D721Med (cell line): ENCODE data around the gene TSC22D4.

ENCODE experiments used
- DNase-seq: peaks from one replicate; pipeline ENCODE4 v3.0.0; 2011; ENCODE audit warnings: low spot score; ENCODE audit not compliant: insufficient read length
- FAIRE-seq: peaks from 2 replicates; lab custom pipeline; 2011; peaks lifted over from hg19 to GRCh38; lab: Jason Lieb, UNC
- TF ChIP-seq, protein P1 (sequence below): IDR thresholded peaks from 2 replicates; pipeline ENCODE4 v1.5.1; 2012; ENCODE audit warnings: mild to moderate bottlenecking, control low read depth; ENCODE audit not compliant: insufficient read depth; ENCODE audit errors: missing control alignments

TSC22D4 gene

DNA sequence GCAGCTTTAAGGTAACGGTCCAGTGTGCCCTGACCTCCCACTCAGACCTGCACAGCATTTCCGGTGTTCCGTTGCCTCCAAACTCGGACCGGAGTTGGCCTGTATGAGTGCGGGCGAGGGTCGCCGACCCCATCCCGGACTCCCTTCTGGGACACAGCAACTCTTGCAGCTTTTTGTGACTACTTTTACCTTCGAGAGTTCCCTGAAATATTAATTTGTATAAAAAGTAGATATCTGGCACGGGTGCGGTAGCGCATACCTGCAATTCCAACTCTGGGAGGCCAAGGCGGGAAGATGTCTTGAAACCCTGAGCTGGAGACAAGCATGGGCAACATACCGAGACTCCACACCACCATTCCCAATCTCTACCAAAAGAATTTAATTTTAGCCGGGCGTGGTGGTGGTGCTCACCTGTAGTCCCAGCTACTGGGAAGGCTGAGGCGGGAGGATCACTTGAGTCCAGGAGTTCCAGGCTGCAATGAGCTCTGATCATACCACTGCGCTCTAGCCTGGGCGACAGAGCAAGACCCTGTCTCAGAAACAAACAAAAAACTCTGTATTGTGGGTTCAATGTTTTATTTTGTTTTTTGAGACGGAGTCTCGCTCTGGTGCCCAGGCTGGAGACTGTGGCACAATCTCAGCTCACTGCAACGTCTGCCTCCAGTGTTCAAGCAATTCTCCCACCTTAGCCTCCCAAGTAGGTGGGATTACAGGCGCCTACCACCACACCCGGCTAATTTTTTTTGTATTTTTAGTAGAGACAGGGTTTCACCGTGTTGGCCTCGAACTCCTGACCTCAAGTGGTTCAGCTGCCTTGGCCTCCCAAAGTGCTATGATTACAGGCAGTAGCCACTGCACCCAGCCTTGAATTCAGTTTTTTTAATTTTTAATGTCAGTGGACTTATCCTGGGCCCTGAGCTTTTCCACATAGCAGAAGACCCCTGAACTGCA, 41.6 kb downstream of the TSC22D4 start:
- DNase-seq (no peak), FAIRE-seq (no peak)
- TF ChIP-seq, protein P1, sequence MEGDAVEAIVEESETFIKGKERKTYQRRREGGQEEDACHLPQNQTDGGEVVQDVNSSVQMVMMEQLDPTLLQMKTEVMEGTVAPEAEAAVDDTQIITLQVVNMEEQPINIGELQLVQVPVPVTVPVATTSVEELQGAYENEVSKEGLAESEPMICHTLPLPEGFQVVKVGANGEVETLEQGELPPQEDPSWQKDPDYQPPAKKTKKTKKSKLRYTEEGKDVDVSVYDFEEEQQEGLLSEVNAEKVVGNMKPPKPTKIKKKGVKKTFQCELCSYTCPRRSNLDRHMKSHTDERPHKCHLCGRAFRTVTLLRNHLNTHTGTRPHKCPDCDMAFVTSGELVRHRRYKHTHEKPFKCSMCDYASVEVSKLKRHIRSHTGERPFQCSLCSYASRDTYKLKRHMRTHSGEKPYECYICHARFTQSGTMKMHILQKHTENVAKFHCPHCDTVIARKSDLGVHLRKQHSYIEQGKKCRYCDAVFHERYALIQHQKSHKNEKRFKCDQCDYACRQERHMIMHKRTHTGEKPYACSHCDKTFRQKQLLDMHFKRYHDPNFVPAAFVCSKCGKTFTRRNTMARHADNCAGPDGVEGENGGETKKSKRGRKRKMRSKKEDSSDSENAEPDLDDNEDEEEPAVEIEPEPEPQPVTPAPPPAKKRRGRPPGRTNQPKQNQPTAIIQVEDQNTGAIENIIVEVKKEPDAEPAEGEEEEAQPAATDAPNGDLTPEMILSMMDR = no peak

DNA sequence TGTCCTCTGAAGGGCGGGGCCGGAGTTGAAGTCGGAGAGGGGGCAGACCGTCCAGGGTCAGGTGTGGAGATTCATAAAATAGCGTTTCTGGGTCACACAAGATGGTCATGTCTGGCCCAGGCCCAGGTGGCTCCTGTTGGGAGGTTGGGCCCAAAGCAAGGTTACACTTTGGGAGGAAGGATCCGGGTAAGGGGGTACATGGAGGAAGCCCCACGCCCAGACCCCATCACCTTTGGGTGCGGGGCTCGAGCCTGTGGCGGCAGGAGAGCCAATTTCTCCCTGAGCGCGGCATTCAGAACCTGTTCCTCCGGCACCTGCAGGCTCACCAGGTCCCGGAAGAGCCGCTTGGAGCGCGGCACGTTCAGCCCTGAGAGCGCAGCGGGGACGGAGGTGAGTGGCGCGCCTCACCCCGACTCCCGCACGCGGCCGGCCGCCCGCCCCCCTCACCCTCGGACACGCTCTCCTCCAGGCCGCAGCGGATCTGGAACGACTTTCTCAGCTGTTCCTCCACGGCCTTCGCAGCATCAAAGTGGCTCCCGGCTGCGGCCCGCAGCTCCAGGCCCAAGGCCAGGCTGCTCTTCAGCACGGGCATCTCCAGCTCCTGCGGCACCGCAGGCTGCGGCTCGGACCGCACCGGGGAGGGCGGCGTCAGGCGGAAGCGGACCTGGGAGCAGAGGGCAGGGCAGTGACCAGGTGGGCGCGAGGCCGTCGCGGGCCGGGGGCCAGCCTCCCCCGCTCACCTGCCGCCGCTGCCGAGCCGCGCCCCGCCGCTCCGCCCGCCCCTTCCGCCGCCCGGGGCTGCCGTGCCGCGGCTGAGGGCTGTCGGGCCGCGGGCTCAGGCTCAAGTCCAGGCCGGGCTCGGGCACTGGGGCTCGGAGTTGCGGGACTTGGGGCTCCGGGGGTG, 43.4 kb downstream of the TSC22D4 start:
- no peak for FAIRE-seq

DNA sequence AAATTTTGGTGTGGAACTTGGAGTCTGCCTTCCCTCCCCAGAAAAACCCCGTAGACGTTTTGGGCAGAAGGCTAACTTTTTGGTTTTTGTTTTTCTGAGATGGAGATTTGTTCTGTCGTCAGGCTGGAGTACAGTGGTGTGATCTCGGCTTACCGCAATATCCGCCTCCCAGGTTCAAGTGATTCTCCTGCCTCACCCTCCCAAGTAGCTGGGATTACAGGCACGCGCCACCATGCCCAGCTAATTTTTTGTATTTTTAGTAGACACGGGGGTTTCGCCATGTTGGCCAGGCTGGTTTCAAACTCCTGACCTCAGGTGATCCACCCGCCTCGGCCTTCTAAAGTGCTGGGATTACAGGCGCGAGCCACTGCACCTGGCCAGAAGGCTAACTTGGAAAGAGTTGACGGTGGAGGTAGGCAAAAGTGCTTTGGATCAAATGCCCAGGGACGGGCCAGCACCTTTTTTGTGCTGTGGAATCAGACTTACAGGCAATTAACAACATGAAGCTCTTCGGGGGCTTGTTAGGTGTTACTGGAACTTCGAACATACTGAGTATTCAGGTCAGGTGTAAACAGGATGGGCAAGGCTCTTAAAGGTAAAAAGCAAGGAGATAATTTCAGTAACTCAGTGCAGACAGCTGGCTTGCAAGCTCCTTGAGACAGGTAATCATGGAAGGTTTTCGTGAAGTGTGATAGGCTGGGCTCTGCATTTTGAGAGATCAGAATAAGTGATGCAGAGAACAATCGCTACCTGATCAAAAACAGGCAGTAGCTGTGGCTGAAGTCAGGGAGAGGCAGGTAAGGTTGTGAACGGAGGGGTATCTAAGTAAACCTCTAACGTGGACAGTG, 44.5 kb downstream of the TSC22D4 start:
- TF ChIP-seq, protein P1 = no peak
- FAIRE-seq (no peak), DNase-seq (no peak)

More for the DNA sequence above, 43.4 kb downstream of the TSC22D4 start:
- DNase-seq = no peak
- TF ChIP-seq, protein P1 = no peak

DNA sequence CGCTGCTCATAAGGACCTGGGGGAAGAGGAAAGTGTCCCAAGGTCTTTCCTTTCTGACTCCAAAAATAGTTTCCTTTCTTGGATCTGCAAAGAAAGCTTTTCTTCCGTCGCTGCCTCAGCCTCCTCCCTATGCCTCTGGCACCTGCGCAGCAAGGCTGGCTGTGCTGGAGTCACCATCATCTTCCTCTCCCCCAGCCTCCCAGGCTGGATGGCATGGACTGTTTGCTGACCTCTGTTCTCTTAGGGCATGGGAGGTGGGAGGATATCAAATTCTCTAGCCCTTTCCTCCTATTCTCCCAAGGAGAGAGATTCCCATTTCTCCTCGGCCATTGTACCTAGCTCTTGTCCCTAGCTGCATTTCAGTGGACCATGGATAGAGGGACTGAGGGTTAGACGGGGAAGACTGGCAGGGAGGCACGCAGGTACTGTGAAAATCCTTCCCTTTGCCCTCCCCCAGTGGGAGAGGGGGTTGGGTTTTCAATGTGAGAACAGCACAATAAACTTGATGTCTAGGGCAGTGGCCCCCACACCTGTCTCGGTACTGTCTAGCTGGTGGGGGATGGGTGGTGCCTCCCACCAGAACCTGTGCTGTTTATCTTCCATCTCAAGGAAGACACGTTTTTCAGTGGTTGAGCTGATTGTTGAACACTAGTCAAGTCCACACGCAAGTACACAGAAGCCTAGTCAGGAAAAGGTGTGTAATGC, 45.3 kb downstream of the TSC22D4 start:
- no peak for DNase-seq
- TF ChIP-seq, protein P1 = no peak

DNA sequence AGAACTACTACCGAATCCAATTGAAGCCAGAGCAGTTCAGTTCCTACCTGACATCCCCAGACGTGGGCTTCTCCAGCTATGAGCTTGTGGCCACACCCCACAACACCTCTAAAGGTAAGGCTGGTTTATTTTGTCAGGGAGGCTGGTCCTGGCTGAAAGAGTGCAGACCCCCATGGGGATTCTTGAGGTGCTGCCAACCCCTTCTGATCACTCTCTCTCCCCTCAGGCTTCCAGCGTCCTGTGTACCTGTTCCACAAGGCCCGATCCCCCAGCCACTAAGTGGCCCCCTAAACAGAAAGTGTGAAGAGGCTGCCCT, 45.8 kb downstream of the TSC22D4 start:
- TF ChIP-seq, protein P1 = no peak
- no peak for DNase-seq
- no peak for FAIRE-seq

More for the DNA sequence above, 45.3 kb downstream of the TSC22D4 start:
- no peak for FAIRE-seq
